Embryonic facial prominence (tissue), 1 donor: ENCODE data around the gene VLDLR.

Experiments used
- DNase-seq: peaks from one replicate; pipeline ENCODE4 v3.0.0-alpha.2; 2016; ENCODE audit errors: extremely low spot score

Gene VLDLR

DNA sequence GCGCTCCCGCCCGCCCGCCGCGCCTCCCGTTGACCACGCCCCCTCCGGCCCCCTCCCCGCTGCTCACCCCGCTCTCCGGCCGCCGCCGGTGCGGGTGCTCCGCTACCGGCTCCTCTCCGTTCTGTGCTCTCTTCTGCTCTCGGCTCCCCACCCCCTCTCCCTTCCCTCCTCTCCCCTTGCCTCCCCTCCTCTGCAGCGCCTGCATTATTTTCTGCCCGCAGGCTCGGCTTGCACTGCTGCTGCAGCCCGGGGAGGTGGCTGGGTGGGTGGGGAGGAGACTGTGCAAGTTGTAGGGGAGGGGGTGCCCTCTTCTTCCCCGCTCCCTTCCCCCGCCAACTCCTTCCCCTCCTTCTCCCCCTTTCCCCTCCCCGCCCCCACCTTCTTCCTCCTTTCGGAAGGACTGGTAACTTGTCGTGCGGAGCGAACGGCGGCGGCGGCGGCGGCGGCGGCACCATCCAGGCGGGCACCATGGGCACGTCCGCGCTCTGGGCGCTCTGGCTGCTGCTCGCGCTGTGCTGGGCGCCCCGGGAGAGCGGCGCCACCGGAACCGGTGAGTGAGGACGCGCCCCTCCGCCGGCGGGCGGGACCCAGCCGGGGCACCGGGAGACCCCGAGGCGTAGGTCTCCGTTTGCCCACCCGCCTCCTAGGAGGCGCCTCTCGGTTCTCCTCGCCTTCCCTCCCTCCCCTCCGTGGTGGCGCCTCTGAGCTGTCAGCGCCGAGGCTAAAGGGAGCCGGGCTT lies at the start of gene VLDLR:
Gene VLDLR, plus strand, starts transcription at position 66 of the 739 bp plus-strand sequence. Its CDS starts 403 bp downstream, at position 469.
- peak; percentile 31 for DNase-seq

DNA sequence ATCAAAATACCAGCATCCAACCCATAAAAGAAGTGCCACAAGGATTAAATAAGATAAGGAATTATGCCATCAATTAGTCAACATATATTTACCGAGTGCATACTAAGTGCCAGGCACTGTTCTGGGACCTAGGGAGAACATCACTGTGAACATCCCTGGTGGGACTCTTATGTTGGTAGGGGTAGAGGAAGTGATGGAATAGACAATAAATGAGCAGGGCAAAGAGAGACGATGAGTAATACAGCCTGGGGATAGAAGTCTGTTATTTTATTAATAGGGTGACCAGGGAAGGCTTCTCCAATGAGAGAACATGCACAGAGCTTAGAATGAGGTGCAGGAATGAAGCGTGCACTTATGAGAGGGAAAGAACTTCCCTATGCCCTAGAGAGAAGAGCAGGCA lies 47.4 kb upstream of the VLDLR start:
- DNase-seq: no peak

DNA sequence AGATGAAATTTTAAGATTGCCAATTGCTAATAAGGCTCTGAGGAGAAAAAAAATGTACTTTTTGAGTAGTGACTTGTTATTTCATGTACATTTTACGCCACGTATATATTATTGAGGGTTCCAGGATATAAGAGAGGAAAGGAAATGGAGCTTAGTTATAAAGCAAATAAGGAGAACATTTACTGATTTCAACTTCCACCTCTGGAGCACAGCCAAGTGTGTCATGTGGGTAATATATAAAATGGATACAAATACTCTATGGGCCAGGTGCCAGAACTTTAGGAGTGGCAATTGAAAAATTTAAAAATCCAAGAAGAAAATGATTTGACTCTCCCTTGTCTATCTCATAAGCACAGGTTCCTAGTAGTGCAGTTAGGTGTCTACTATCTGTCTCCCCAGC lies 45.0 kb upstream of the VLDLR start:
- no peak for DNase-seq

DNA sequence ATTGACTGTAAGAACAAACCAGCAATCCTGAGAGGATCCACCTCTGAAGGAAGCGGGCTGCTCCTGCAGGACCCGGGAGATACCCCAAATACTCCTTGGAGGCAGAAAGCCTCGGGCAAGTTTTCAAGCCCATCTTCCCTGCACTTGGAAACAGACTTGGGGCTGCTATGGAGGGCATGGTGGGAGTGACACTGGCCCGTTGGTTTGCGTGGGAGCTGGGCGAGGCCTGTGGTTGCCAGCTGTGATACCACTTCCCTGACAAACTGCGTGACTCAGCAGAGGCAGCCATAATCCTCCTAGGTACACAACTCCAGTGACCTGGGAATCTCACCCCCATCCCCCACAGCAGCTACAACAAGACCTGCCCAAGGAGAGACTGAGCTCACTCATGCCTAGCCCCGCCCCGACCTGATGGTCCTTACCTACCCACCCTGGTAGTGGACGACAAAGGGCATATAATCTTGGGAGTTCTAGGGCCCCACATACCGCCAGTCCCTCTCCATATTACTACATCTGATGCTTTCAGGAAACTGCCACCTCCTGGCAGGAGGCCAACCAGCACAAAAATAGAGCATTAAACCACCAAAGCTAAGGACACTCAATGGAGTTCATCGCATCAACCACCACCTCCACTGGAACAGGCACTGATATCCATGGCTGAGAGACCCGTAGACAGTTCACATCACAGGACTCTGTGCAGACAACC lies 38.1 kb upstream of the VLDLR start:
- no peak for DNase-seq

DNA sequence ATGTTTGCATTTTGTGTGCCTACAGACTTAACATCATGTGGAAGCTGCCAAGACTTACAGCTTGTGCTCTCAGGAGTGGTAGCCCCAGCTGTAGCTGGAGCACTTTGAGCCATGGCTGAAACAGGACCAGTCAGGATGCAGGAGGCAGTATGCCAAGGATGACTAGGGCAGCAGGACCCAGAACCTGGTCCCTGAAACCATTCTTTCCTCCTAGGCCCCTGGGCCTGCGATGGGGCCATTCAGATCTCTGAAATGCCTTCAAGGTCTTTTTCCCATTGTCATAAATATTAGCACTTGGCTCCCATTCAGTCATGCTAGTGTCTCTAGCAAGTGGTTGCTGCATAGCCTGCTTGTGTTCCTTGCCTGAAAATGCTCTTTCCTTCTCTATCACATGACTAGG lies 29.6 kb upstream of the VLDLR start:
- no peak for DNase-seq

DNA sequence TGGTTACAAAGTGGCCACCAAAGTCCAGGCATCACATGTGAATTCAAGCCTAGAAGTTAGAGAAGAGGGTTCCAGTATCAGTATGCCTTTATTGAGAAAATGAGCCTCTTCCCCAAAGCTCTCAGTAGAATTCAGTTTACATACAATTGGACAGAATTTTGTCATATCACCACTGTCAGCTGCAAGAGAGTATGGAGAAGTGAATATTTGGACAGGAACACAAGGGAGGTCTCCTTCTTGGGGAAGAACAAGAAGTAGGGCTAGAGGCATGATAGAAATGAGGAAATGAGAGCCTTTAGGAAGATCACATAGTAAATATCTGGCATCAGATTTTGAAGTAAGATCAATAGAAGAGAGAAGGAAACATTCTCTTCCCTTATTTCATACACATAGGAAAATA lies 27.8 kb upstream of the VLDLR start:
- no peak for DNase-seq

DNA sequence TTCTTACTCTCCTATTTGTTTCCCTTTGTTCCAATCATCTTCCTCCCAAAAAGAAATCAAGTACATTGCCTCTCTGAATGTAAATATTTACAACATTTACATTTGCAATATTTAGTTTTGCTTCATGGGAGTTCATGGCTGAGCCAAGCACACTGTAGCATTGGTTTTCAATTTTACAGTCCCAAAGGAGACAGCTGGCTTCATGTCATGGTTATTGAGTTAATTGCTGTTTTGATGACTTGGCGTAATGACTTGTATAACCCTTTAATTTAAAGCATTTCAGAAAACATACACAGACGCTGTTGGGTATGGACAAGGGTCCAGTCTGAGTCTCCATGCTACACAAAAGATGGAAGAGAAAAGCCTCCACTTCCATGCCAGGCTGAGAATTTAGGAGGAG lies 25.6 kb upstream of the VLDLR start:
- no peak for DNase-seq

DNA sequence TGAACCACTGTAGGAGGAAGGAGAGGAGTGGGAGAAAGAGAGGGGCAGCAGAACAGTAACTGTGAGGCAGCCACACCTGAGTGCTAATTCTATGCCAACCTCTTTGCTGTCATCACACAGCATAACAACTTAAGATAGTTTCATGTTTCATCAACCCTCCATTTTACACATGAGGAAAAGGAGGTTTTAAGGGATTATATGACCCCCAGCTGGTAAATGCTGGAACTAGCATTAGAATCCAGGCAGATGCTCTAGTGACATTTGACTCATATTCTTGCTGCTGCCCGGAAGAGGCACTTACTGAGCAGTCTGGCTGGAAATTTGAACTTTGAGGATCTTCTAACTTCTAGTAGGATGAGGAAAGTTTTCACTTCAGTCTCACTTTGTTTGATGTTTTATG lies 24.1 kb upstream of the VLDLR start:
- no peak for DNase-seq

DNA sequence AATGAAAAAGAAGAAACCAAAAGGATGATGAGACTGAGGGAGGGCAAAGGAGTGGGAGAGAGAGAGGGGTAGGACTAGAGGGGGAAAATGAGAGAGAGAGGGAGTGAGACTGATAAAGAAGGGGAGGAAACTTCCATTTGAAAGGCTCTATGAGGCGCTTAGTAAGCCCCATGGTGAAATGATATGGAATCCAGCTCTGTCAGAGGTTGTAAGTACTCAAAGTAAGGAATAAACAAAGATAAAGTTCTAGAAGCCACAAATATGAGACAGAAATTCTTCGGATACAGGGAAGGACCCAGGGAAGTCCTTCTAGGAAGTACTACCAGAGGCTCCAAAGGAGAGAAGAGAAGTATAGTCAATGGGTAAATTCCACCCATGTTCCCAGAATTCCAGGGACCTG lies 21.7 kb upstream of the VLDLR start:
- no peak for DNase-seq

DNA sequence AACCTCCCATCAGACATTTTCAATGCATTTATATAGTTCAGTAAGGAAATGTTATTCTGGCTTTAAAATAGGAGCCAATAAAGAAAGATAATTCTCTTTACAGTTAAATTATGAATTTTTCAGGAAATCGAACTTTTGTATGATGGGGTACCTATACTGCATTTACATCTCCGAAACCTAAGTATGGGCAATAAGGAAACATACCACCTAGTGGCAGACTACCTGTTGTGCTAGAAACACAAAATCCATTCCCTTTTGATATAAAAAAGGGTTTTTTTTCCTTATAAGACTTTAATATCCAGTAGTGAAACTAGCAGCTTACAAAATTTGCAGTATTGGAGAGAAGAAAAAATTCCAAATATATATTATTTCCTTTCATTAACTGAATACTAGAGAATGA lies 21.3 kb upstream of the VLDLR start:
- DNase-seq: no peak

DNA sequence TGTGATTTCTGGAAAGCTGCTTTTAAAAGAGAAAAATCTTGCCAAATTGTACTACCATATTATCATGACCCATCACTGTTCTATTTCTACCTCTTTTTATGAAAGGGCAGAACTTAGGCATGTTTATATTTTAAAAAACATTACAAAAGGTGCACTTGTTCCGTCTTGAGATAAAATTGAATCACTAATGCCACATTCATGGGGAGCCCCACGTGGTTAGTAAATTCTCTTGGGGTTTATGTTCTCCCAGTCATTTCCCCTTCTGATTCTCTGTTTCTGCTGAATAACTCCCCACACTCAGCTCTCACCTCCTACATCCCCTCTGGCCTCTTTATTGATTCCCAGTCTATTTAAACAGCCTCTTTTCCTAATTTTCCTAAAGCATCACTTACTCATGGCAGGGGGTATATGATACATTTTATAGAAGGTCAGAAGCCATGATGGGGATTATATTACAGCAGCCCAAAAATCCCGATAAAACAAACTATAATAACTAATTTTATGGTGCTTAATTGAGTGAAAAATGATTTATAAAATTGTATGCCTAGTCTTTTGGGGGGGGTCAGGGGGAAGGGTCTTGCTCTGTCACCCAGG lies 19.7 kb upstream of the VLDLR start:
- no peak for DNase-seq

DNA sequence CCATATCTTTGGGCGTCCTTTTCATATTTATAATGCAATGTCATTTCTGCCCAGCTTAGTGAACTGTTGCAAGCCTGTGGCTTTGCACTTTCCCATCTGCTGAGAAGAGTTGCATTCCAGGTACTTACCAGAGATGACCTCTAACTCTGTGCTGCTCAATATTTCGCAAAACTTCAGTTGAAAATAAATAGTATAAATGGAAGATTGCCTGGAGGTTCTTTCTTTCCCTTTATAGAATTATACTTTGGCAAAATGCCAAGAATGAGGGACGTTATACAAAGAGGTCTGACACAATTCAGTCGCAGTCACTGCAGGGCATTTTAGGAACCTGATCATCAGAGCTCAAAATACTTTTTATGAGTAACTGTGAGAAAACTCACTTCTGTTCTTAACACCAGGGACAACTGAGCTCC lies 18.9 kb upstream of the VLDLR start:
- DNase-seq: no peak

DNA sequence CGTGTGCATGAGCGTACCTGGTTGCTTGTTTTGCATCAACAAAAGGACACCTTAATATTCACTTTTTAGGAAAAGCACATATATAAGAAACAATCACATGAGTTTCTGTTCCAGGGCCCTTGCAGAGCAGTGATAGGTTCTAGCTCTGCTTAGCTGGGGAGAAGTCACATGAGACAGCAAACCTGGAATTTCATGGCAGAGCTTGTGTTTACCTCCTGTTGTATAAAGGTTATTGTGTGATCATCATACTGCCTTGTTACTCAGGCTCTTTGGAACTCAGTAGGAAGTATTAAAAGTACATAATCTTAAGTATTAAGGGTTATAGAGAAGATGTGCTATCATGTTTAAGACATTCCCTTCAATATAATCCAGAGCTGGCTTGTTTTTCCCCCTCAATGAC lies 18.0 kb upstream of the VLDLR start:
- no peak for DNase-seq

DNA sequence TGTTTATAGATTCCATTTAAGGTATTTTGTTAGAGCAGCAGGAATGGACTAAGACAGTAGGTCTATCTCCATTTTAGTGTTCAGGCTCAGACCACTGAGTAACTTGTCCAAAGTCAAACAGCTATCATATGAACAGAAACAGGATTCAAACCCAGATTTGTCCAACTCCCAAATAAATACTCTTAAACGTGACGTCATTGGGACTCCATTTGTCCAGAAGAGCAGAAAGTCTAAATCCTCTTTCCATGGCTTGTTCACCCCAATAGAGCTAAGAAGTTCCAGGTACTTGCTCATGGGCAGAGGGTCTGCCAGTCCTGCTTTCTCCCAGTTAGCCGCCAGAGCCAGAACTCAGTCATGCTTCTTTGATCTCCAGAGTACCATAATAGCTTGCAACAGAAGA lies 16.3 kb upstream of the VLDLR start:
- no peak for DNase-seq

DNA sequence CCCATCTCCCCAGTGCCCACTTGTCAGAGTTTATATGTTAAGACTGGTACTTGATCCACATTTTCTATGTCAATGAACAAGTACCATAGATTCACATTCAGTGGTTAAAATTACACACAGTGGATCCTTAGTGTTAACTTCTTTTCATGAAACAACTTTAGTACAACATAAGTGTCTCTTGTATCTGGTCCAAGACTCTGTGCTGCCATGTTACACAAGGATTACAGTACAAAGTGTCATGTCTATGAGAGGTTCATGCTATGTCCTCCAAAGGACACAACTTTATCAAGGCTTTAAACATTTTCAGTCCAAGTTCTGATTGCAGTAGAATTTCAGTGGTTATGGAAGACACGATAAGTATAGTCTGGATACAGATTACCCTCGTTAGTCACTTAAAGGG lies 13.3 kb upstream of the VLDLR start:
- no peak for DNase-seq

DNA sequence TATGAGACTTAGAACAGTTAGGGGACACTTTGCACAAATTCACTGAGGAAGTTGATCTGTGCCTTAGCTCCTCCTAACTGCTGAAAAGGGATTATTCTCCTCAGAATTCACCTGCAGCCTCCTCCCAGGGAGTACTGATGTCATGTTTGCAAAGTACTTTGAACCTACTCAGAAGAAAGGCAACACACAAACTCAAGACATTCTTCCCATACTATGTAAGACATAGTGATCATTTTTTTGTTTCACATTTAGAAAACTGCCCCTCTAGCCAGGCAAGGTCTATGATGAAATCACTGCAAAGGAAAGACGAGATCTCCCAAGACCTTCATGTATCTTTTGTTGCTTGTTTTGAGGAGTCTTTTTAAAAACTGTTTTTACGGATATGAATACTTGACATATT lies 10.6 kb upstream of the VLDLR start:
- DNase-seq: no peak

DNA sequence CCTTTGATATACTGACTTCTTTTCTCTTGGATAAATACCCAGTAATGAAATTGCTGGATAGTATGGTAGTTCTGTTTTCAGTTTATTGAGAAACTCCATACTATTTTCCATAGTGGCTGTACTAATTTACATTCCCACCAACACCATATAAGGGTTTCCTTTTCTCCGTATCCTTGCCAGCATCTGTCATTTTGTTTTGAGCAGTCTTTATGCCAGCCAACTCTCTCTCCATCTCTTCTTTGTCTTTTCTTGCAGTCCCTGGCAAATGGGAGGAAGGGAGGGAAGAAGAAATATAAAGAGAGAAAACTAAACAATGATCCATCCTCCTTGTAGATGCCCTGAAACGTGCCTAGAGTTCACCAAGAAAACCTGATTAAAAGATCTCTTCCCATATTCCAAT lies 9.6 kb upstream of the VLDLR start:
- DNase-seq: no peak

DNA sequence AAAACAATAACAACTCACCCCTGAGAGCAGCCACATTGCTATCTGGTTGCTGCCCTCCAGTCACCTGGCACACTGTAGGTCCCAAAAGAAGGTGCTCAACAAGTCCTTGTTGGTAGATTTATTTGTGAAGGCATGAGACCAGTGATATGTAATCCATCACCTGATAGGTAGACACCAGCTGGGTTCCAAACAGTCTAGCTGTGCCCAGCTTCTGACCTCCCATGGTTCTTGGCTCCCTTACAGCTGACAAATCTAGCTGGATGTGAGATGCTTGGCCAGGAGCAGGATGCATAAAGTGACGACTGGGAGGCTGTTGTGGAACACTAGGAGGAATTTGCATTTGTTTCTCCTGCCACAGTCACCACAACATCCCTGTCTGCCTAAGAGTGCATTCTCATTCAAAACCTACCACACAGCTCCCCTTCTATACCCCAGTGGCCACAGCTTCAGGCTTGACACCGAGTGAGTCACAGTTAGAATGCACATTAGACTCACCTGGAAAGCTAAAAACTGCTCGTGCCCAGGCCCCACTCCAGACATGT lies 7.8 kb upstream of the VLDLR start:
- no peak for DNase-seq

DNA sequence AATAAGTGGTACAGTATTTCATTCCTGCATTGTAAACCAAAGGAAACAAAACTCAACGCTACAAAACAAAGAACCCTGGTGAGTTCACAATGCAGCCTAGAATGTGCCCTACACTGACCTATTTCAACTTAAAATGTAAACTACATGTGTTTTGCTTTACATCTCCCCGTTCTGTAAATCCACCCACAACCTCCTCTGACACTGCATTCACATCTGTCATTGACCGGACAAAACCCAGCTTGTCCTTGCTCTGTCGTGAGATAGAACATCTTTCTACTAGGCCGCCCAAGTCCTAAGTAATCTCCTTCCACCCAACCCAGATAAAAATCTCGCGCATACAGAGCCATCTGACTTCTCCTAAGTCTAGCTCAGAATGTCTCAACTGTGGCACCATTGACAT lies 6.1 kb upstream of the VLDLR start:
- no peak for DNase-seq

DNA sequence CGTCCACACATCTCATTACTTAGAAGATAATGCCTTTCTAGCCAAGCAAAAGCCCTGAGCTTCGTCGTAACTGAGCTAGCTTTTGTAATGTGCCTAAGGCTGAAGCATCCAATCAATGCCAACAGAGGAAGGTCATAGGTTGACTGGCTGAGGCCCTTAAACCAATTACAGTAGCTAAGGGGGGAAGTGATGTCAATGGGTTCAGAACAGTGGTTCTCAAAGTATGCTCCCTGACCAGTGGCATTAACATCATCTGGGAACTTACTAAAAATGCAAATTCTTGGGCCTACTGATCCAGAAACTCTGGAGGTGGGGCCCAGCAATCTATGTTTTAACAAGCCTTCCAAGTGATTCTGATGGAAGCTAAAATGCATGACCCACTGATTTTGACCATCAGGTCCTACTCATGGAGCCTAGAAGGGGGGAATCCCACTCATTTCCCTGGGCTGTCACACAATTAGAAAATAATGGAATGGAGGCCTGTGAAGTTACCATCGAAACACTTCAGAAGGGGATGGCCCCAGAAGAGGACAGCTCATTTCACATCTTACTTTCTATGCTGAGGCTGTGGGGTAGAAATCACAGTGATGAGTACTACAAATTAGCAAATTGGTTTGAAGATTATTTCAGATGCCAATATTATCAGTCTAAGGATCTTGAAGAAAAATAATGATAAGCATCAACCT lies 4.8 kb upstream of the VLDLR start:
- no peak for DNase-seq

DNA sequence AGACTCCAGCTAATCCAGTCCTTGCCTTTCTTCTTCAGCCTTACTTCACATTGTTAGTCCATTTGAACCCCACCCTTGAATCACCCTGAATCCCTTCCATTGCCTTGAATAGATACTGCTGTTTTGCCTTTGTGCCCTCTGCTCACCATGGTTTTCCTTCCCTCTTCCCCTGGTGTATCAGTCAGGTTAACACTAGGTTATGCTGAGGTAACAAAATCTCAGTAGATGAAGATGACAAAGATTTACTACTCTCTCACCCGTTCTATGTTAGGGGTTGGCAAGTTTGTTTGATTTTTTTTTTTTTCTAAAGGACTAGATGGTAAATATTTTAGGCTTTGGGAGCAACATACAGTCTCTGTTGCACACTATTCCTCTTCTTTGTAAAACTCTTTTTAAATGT lies 3.3 kb upstream of the VLDLR start:
- DNase-seq: no peak
